WERI-Rb-1 (cell line): ENCODE measurements around the gene FANK1.
A peak's percentile ranks its signal among the peaks of the same experiment; 100 is the strongest.

Experiments
- DNase-seq: peaks from one replicate; pipeline ENCODE4 v3.0.0-alpha.2; 2020
- H3K27ac ChIP-seq: fragments of 250-450 bp; sonication (Bioruptor Pico); 2 replicates; pipeline ENCODE4 v1.5.1; 2020; ENCODE audit warnings: mild to moderate bottlenecking, moderate library complexity
- H3K27me3 ChIP-seq: fragments of 250-450 bp; sonication (Bioruptor Pico); 2 replicates; pipeline ENCODE4 v1.5.1; 2021; ENCODE audit warnings: mild to moderate bottlenecking, low read depth, moderate library complexity; ENCODE audit not compliant: insufficient read depth, severe bottlenecking
- H3K36me3 ChIP-seq: fragments of 250-450 bp; sonication (Bioruptor Pico); 2 replicates; pipeline ENCODE4 v1.5.1; 2020; ENCODE audit warnings: mild to moderate bottlenecking, moderate library complexity
- H3K4me3 ChIP-seq: 2 replicates; pipeline ENCODE4 v1.5.1; 2011; ENCODE audit warnings: low read depth, mild to moderate bottlenecking, control low read depth, low read length
- H3K9me3 ChIP-seq: fragments of 250-450 bp; sonication (Bioruptor Pico); 2 replicates; pipeline ENCODE4 v1.5.1; 2021; ENCODE audit warnings: mild to moderate bottlenecking, moderate library complexity; ENCODE audit not compliant: severe bottlenecking
- TF ChIP-seq, protein P1 (sequence below): IDR thresholded peaks from 2 replicates; pipeline ENCODE4 v1.5.1; 2011; ENCODE audit warnings: low read depth, mild to moderate bottlenecking, control low read depth, inconsistent platforms, low read length

The FANK1 gene

DNA sequence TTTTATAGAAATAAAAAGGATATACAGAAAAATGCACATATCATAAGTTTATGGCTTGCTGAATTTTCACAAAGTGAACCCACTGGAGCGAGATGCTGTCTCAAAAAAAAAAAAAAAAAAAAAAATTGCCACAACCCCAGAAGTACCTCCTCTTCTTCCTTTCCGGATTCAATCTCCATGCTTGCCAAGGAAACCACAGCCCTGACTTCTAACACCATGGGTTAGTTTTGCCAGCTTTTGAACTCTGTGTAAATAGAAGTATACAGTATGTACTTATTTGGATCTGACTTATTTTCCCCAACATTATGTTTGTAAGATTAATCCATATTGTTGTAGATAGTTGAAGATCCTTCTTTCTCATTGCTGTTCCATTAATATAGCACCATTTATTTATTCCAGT is 40.0 kb downstream of the FANK1 start:
- no peaks in the 10 kb centered on the region for H3K27me3 ChIP-seq
- no peak overlapping the region for H3K4me3 ChIP-seq
- H3K9me3 ChIP-seq: no peaks in the 10 kb centered on the region
- TF ChIP-seq, protein P1, sequence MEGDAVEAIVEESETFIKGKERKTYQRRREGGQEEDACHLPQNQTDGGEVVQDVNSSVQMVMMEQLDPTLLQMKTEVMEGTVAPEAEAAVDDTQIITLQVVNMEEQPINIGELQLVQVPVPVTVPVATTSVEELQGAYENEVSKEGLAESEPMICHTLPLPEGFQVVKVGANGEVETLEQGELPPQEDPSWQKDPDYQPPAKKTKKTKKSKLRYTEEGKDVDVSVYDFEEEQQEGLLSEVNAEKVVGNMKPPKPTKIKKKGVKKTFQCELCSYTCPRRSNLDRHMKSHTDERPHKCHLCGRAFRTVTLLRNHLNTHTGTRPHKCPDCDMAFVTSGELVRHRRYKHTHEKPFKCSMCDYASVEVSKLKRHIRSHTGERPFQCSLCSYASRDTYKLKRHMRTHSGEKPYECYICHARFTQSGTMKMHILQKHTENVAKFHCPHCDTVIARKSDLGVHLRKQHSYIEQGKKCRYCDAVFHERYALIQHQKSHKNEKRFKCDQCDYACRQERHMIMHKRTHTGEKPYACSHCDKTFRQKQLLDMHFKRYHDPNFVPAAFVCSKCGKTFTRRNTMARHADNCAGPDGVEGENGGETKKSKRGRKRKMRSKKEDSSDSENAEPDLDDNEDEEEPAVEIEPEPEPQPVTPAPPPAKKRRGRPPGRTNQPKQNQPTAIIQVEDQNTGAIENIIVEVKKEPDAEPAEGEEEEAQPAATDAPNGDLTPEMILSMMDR: no peak
- no peaks in the 10 kb centered on the region for H3K36me3 ChIP-seq
- no peak for DNase-seq
- H3K27ac ChIP-seq: no peak overlapping the region

DNA sequence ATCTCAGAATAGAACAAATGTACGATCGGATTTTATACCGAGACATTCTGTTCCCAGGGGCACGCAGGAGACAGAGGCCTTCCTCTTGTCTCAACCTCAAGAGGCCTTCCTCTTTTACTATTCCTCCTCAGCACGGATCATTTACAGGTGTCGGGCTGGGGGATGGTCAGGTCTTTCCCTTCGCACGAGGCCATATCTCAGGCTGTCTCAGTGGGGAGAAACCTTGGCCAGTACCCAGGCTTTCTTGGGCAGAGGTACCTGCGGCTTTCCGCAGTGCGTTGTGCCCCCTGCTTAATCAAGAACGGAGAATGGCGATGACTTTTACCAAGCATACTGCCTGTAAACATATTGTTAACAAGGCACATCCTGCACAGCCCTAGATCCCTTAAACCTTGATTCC is 44.2 kb downstream of the FANK1 start:
- Histone ChIP-seq H3K36me3 (no peaks in the 10 kb centered on the region), H3K4me3 (no peak overlapping the region), H3K27me3 (no peaks in the 10 kb centered on the region), H3K9me3 (no peaks in the 10 kb centered on the region), H3K27ac (no peak overlapping the region)
- no peak for DNase-seq
- TF ChIP-seq, protein P1: no peak

DNA sequence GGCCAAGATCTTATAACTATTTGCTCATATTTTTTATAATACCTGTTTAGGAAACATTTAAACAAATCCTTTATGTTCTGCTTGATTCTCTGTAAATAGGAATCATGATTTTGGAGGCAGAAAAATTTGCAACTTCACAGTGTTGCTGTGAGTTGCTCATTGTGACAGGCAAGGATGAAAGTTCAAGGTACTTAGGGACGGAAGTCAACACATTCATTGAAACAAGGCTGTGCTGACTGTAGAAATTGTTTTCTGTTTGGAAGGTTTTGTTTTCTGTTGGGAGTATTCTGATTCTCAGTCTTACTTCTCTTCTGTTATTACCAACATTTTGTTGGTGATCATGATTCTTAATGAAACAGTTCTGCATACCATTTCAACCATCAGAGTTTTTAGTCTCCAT is 54.9 kb downstream of the FANK1 start:
- H3K9me3 ChIP-seq: peaks cover 13% of the 10 kb centered on the region
- TF ChIP-seq, protein P1: no peak
- no peaks in the 10 kb centered on the region for H3K27me3 ChIP-seq
- DNase-seq: no peak
- H3K4me3 ChIP-seq: no peak overlapping the region
- H3K36me3 ChIP-seq: no peaks in the 10 kb centered on the region
- no peak overlapping the region for H3K27ac ChIP-seq

DNA sequence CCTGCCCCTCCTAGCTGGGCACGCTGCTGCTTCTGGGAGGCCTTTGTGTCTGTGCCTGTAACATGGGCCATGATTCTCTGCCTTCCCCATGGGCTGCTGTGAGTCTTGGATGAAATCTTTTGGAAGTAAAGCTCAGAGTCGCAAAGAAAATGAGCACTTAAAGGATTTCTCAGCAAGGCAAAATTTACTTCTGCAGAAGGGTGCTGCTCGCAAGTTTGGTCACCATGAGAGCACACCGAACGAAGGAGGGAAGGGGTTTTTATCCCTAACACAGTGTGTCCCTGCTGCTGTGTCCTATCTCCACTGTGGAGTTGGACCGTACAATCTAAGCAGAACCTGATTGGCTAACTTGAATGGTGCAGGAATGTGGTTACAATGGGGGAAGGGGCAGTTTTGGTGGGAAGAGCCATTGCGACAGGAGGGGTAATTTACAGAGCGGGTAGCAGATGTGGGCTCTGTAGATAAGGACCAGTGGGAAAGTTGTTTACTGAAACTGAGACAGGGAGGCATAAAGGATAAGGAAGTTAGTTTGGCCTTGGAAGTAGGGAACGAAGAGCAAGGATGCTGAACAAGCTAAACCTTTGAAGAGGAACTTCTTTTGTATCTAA is 57.5 kb downstream of the FANK1 start:
- peaks cover 13% of the 10 kb centered on the region for H3K9me3 ChIP-seq
- no peaks in the 10 kb centered on the region for H3K27me3 ChIP-seq
- no peaks in the 10 kb centered on the region for H3K36me3 ChIP-seq
- H3K4me3 ChIP-seq: no peak overlapping the region
- H3K27ac ChIP-seq: no peak overlapping the region
- TF ChIP-seq, protein P1: no peak
- no peak for DNase-seq

DNA sequence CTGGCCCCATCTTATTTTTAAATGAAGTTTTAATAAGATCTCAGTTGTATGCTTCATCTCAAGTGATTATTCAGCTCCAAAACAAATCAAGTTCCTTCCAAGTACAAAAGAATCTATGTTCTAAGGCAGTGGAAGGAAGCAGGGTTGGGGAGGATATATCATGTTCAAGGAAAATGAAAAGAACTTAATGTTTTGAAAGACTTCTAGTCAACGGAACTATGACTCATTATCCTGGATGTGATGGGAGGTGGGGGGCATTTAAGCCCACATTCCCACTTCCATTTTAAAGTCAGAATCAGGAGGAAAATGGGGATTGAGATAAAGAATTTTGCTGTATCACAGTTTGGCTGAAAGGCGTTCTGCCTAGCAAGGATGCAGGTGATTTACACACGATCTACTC is 59.4 kb downstream of the FANK1 start:
- TF ChIP-seq, protein P1: no peak
- H3K9me3 ChIP-seq: peaks cover 13% of the 10 kb centered on the region
- no peak overlapping the region for H3K4me3 ChIP-seq
- no peaks in the 10 kb centered on the region for H3K36me3 ChIP-seq
- H3K27ac ChIP-seq: no peak overlapping the region
- no peaks in the 10 kb centered on the region for H3K27me3 ChIP-seq
- no peak for DNase-seq

DNA sequence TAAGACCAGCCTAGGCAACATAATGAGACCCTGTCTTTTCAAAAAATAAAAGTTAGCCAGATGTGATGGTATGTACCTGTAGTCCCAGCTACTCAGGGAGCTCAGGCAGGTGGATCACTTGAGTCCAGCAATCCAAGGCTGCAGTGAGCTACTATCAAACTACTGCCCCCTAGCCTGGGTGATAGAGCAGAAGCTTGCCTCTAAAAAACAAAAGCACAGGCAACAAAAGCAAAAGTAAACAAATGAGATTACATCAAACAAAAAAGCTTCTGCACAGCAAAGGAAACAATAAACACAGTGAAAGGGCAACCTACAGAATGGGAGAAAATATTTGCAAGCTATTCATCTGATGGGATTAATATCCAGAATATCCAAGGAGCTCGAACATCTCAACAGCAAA is 65.4 kb downstream of the FANK1 start:
- Histone ChIP-seq H3K36me3 (no peaks in the 10 kb centered on the region), H3K4me3 (no peak overlapping the region), H3K9me3 (no peaks in the 10 kb centered on the region), H3K27ac (no peak overlapping the region), H3K27me3 (no peaks in the 10 kb centered on the region)
- DNase-seq: no peak
- TF ChIP-seq, protein P1: peak; percentile 13; the same call in 1 of the 2 replicates
